HepG2 (cell line): ENCODE data around the gene PPP1R12B. TPM values are rescaled to one million over a fixed set of nuclear protein-coding genes. Genes with fewer than 3 reads are reported as not detected.

Source experiments
- ATAC-seq: fragments of 200-7000 bp; cut with Tn5 transposase; 3 replicates; pipeline ENCODE4 v1.9.1; 2020; ENCODE audit warnings: mild to moderate bottlenecking, moderate library complexity
- BruUV-seq: library from RNA; stranded (reverse); fragments of 400-500 nt; replicated peaks from 2 replicates; lab custom pipeline; 2021; lab: Mats Ljungman, UMichigan
- CTCF ChIA-PET: fragments of 300-600 bp; formaldehyde crosslinking; extraction: SDS; loops from one replicate; lab custom pipeline; 2021; ENCODE audit warnings: low total read pairs, inconsistent platforms, low intra/inter-chr PET ratio; lab: Yijun Ruan, JAX
- POLR2A ChIA-PET: fragments of 350-600 bp; sonication (Branson Sonifier 250); formaldehyde crosslinking; loops from one replicate; lab custom pipeline; 2020; ENCODE audit warnings: antibody characterized with exemption, inconsistent platforms; lab: Yijun Ruan, JAX
- DNase-seq: peaks from one replicate; pipeline ENCODE4 v3.0.0-alpha.2; 2015; ENCODE audit warnings: low spot score
- FAIRE-seq: peaks from 3 replicates; lab custom pipeline; 2011; peaks lifted over from hg19 to GRCh38; lab: Jason Lieb, UNC
- H2AFZ ChIP-seq: one replicate; pipeline ENCODE4 v1.6.1; 2011; ENCODE audit warnings: low read length, inconsistent platforms
- H3K27ac ChIP-seq: fragments of 300-600 bp; 3 replicates; pipeline ENCODE4 v1.8.0; 2011; ENCODE audit warnings: mixed run types, mild to moderate bottlenecking, mixed read lengths, low read length, inconsistent platforms; ENCODE audit not compliant: insufficient read depth; ENCODE audit errors: extremely low read length
- H3K27me3 ChIP-seq, 2 experiments: fragments of 200-600 bp in 1 of 2; 2 replicates in 1 of 2; 3 replicates in 1 of 2; pipeline versions ENCODE4 v1.6.0 to v1.8.0; 2011; ENCODE audit warnings: low read length in 2 of 2, mild to moderate bottlenecking in 2 of 2, moderate library complexity in 2 of 2, inconsistent platforms in 1 of 2; ENCODE audit not compliant: insufficient read depth in 2 of 2, control insufficient read depth in 1 of 2
- H3K36me3 ChIP-seq, 2 experiments: fragments of 200-600 bp in 1 of 2; replicated peaks in 1 of 2; 2 replicates in 1 of 2; 3 replicates in 1 of 2; pipeline versions ENCODE4 v1.5.1 to v1.8.0; 2011; ENCODE audit warnings: low read length in 2 of 2, inconsistent platforms in 1 of 2; ENCODE audit not compliant: insufficient read depth in 2 of 2, control insufficient read depth in 1 of 2
- H3K4me1 ChIP-seq: 2 replicates; pipeline ENCODE4 v1.5.1; 2012; ENCODE audit warnings: low read length, inconsistent platforms; ENCODE audit not compliant: insufficient read depth
- H3K4me2 ChIP-seq: 2 replicates; pipeline ENCODE4 v1.6.0; 2011; ENCODE audit warnings: low read depth, low read length, inconsistent platforms
- H3K4me3 ChIP-seq, 3 experiments: fragments of 200-600 bp in 1 of 3; sonication (generic), shearing (Covaris generic) in 1 of 3; replicated peaks in 1 of 3; 2 replicates each; pipeline ENCODE4 v1.5.1; 2011 to 2016; ENCODE audit warnings: low read length in 3 of 3, inconsistent platforms in 2 of 3, low read depth in 2 of 3, mild to moderate bottlenecking in 2 of 3, control low read depth in 1 of 3, mixed read lengths in 1 of 3; ENCODE audit not compliant: insufficient read depth in 1 of 3
- H3K79me2 ChIP-seq: one replicate; pipeline ENCODE4 v1.6.1; 2011; ENCODE audit warnings: low read length, inconsistent platforms; ENCODE audit not compliant: insufficient read depth
- H3K9ac ChIP-seq: 2 replicates; pipeline ENCODE4 v1.6.0; 2011; ENCODE audit warnings: mild to moderate bottlenecking, low read depth, low read length, inconsistent platforms; ENCODE audit not compliant: insufficient read depth
- H3K9me3 ChIP-seq: 2 replicates; pipeline ENCODE4 v1.5.1; 2012; ENCODE audit warnings: mild to moderate bottlenecking, low read length
- H4K20me1 ChIP-seq: 2 replicates; pipeline ENCODE4 v1.6.0; 2011; ENCODE audit warnings: inconsistent platforms, mild to moderate bottlenecking, low read length, moderate library complexity; ENCODE audit not compliant: insufficient read depth
- BATF2 ChIP-seq: sonication (generic); formaldehyde crosslinking; IDR thresholded peaks from 2 replicates; pipeline ENCODE4 v1.8.0; 2022; ENCODE audit warnings: mild to moderate bottlenecking, missing genetic modification reagents, moderate library complexity
- CHD4 ChIP-seq: fragments of 200-600 bp; sonication (generic); IDR thresholded peaks from 2 replicates; pipeline ENCODE4 v1.7.0; 2017; ENCODE audit warnings: mild to moderate bottlenecking, low read length, borderline replicate concordance
- FOXA1 ChIP-seq, 2 experiments: fragments of 450-650 bp in 1 of 2; sonication (generic) in 1 of 2; formaldehyde crosslinking in 1 of 2; IDR thresholded peaks; 2 replicates each; pipeline versions ENCODE4 v1.4.0 to v1.6.1; 2016 to 2020; ENCODE audit warnings: missing genetic modification reagents in 1 of 2
- FOXJ3 ChIP-seq: sonication (generic); formaldehyde crosslinking; IDR thresholded peaks from 2 replicates; pipeline ENCODE4 v1.4.0; 2020; ENCODE audit warnings: missing genetic modification reagents, mild to moderate bottlenecking, borderline replicate concordance
- GPN1 ChIP-seq: sonication (generic); formaldehyde crosslinking; IDR thresholded peaks from 2 replicates; pipeline ENCODE4 v1.5.1; 2020; ENCODE audit warnings: missing genetic modification reagents, borderline replicate concordance
- IKZF1 ChIP-seq: fragments of 450-650 bp; IDR thresholded peaks from 2 replicates; pipeline ENCODE4 v1.7.1; 2016
- MED1 ChIP-seq: sonication (generic); formaldehyde crosslinking; IDR thresholded peaks from 2 replicates; pipeline ENCODE4 v1.4.0; 2020; ENCODE audit warnings: missing genetic modification reagents
- NCOA1 ChIP-seq: sonication (generic); formaldehyde crosslinking; IDR thresholded peaks from 2 replicates; pipeline ENCODE4 v1.9.0; 2021; ENCODE audit warnings: missing genetic modification reagents
- NR2C2 ChIP-seq: sonication (generic); formaldehyde crosslinking; IDR thresholded peaks from 2 replicates; pipeline ENCODE4 v1.4.0; 2020; ENCODE audit warnings: missing genetic modification reagents, mild to moderate bottlenecking, moderate library complexity, borderline replicate concordance
- REL ChIP-seq: sonication (generic); formaldehyde crosslinking; conservative IDR thresholded peaks from 2 replicates; pipeline ENCODE4 v1.8.0; 2022; ENCODE audit warnings: mild to moderate bottlenecking, missing genetic modification reagents, moderate library complexity
- SIN3B ChIP-seq: fragments of 150-350 bp; IDR thresholded peaks from 2 replicates; pipeline ENCODE4 v1.6.1; 2014; ENCODE audit warnings: low read length
- SPEN ChIP-seq: sonication (generic); formaldehyde crosslinking; IDR thresholded peaks from 2 replicates; pipeline ENCODE4 v1.5.1; 2020; ENCODE audit warnings: low read depth, mild to moderate bottlenecking, missing genetic modification reagents
- SUZ12 ChIP-seq: fragments of 150-350 bp; IDR thresholded peaks from 2 replicates; pipeline ENCODE4 v1.6.1; 2014; ENCODE audit warnings: low read depth, low read length
- TBX3 ChIP-seq: fragments of 450-650 bp; IDR thresholded peaks from 2 replicates; pipeline ENCODE4 v1.6.1; 2017; ENCODE audit warnings: antibody characterized with exemption, mild to moderate bottlenecking, inconsistent platforms, borderline replicate concordance
- ZBTB38 ChIP-seq: sonication (generic); formaldehyde crosslinking; IDR thresholded peaks from 2 replicates; pipeline ENCODE4 v1.5.1; 2020; ENCODE audit warnings: mild to moderate bottlenecking, missing genetic modification reagents
- ZBTB42 ChIP-seq: sonication (generic); formaldehyde crosslinking; IDR thresholded peaks from 2 replicates; pipeline ENCODE4 v1.5.0; 2020; ENCODE audit warnings: mild to moderate bottlenecking, missing genetic modification reagents
- ZFAT ChIP-seq: sonication (generic); formaldehyde crosslinking; conservative IDR thresholded peaks from 2 replicates; pipeline ENCODE4 v1.8.1; 2023; ENCODE audit warnings: missing genetic modification reagents, inconsistent platforms
- ZFX ChIP-seq: sonication (generic); formaldehyde crosslinking; IDR thresholded peaks from 2 replicates; pipeline ENCODE4 v1.4.0; 2020; ENCODE audit warnings: mild to moderate bottlenecking, low read depth, missing genetic modification reagents, moderate library complexity
- ZNF44 ChIP-seq: sonication (generic); formaldehyde crosslinking; IDR thresholded peaks from 2 replicates; pipeline ENCODE4 v1.5.1; 2020; ENCODE audit warnings: mild to moderate bottlenecking, missing genetic modification reagents
- ZNF572 ChIP-seq: sonication (generic); formaldehyde crosslinking; IDR thresholded peaks from 2 replicates; pipeline ENCODE4 v1.5.1; 2020; ENCODE audit warnings: mild to moderate bottlenecking, missing genetic modification reagents
- ZNF639 ChIP-seq: conservative IDR thresholded peaks from 2 replicates; pipeline ENCODE4 v1.6.1; 2018; ENCODE audit warnings: missing genetic modification reagents
- ZNF724P ChIP-seq: sonication (generic); formaldehyde crosslinking; IDR thresholded peaks from 2 replicates; pipeline ENCODE4 v1.8.0; 2022; ENCODE audit warnings: missing genetic modification reagents, borderline replicate concordance
- ZSCAN31 ChIP-seq: sonication (generic); formaldehyde crosslinking; IDR thresholded peaks from 2 replicates; pipeline ENCODE4 v1.5.0; 2020; ENCODE audit warnings: low read depth, mild to moderate bottlenecking, missing genetic modification reagents
- WGBS: methylation state at CpG from one replicate; pipeline ENCODE4 v1.1.6; 2017; ENCODE audit warnings: low lambda C conversion rate; 5-methylcytosine and 5-hydroxymethylcytosine counted together
- in situ Hi-C: cut with HindIII; loops from 2 replicates; pipeline ENCODE4 v1.10.0; 2017; ENCODE audit warnings: low pct_unique_long_range_greater_than_20kb; ENCODE audit not compliant: extremely low pct_ligation_motif_present
- intact Hi-C: fragments of 100-400 bp; cut with micrococcal nuclease; formaldehyde crosslinking; loops from one replicate; pipeline ENCODE4 v1.10.0; 2022; ENCODE audit not compliant: unreplicated experiment
- polyA plus RNA-seq, 8 experiments: library from polyadenylated mRNA; depleted of rRNA in 3 of 8; stranded (reverse) in 7 of 8; unstranded in 1 of 8; fragments of >200 nt; fragmentation: Illumina TruSeq in 4 of 8; extraction: Trizol in 4 of 8; gene quantifications; 2 replicates each; pipeline versions ENCODE4 v1.2.1 to v1.2.3, GENCODE V29; 2011 to 2016; ENCODE audit warnings: low read depth in 4 of 8, missing spikeins in 1 of 8, mixed read lengths in 1 of 8; ENCODE audit not compliant: insufficient read depth in 1 of 8
- total RNA-seq, 5 experiments: library from RNA; depleted of rRNA; stranded (reverse); fragments of >200 nt; fragmentation: Illumina TruSeq; extraction: Trizol; gene quantifications; 2 replicates each; pipeline ENCODE4 v1.2.3, GENCODE V29; 2016; ENCODE audit warnings: low read depth in 1 of 5

PPP1R12B gene
- total and polyA plus RNA-seq, 2 of the 13 experiments (the other 11 are each of a cell fraction or from before 2014, with no cell fraction given): 12.0 to 13.6 TPM

- CTCF ChIA-PET: no interaction called here
Measured at GRCh38 chr1:202365092-202365815, 16.8 kb downstream of the PPP1R12B start.

GRCh38 chr1:202367271-202367670 is 18.8 kb downstream of the PPP1R12B start:
- POLR2A ChIA-PET: no interaction called here
- no peak for TF ChIP-seq SIN3B
- TF ChIP-seq FOXA1 (IDR thresholded peaks at IDR 0.05): no peak
- no peak for TF ChIP-seq FOXA1 (CRISPR knock-in tag; IDR thresholded peaks at IDR 0.05)
- TF ChIP-seq NR2C2: no peak
- TF ChIP-seq ZFX (CRISPR knock-in tag): no peak
- TF ChIP-seq BATF2 (CRISPR knock-in tag): no peak
- no peak for TF ChIP-seq FOXJ3 (CRISPR knock-in tag)
- TF ChIP-seq NCOA1 (CRISPR knock-in tag): no peak
- no peak for TF ChIP-seq ZNF639 (CRISPR knock-in tag)
- no peak for TF ChIP-seq TBX3
- TF ChIP-seq MED1 (CRISPR knock-in tag): no peak
- TF ChIP-seq REL: no peak
- no peak for TF ChIP-seq ZBTB42 (CRISPR knock-in tag)
- TF ChIP-seq ZSCAN31: no peak
- TF ChIP-seq, all 625 proteins: peak for 0
- H3K4me2 ChIP-seq: no peak overlapping the region
- DNase-seq: no peak
- no peak overlapping the region for H3K27ac ChIP-seq
- no peak for ATAC-seq
- no peaks in the 10 kb centered on the region for H3K9me3 ChIP-seq
- no peaks in the 10 kb centered on the region for H3K27me3 ChIP-seq
- BruUV-seq: no TSS peak
- peaks cover 11% of the 10 kb centered on the region for H3K79me2 ChIP-seq
- H2AFZ ChIP-seq: no peak overlapping the region
- H3K9ac ChIP-seq: no peak overlapping the region
- no peak overlapping the region for H3K4me3 ChIP-seq
- H4K20me1 ChIP-seq: no peaks in the 10 kb centered on the region
- in situ Hi-C loops: no loop called here
- 95% methylated on average over 1 of the region's 1 CpG for WGBS
- no peak for FAIRE-seq
- CTCF ChIA-PET: no interaction called here
- H3K36me3 ChIP-seq: no peaks in the 10 kb centered on the region; a peak in 1 of 5 replicates
- intact Hi-C loops: no loop called here
- H3K4me1 ChIP-seq: peaks cover 7% of the 10 kb centered on the region; the same call in 1 of the 2 replicates

More at GRCh38 chr1:202365092-202365815, 16.8 kb downstream of the PPP1R12B start:
- TF ChIP-seq ZNF44 (CRISPR knock-in tag) (no peak), SUZ12 (no peak), SPEN (CRISPR knock-in tag) (no peak), IKZF1 (no peak), ZNF724P (CRISPR knock-in tag) (no peak), ZBTB38 (CRISPR knock-in tag) (no peak), GPN1 (CRISPR knock-in tag) (no peak), ZFAT (CRISPR knock-in tag) (no peak), FOXA1 (IDR thresholded peaks at IDR 0.05) (no peak), FOXA1 (CRISPR knock-in tag; IDR thresholded peaks at IDR 0.05) (no peak), CHD4 (no peak), ZNF572 (CRISPR knock-in tag) (no peak)
- Histone ChIP-seq H3K9ac (no peak overlapping the region), H2AFZ (no peak overlapping the region), H4K20me1 (no peaks in the 10 kb centered on the region), H3K79me2 (peaks cover 21% of the 10 kb centered on the region), H3K9me3 (no peaks in the 10 kb centered on the region), H3K27ac (no peak overlapping the region), H3K4me3 (no peak overlapping the region), H3K36me3 (no peaks in the 10 kb centered on the region; a peak in 1 of 5 replicates), H3K4me1 (peaks cover 7% of the 10 kb centered on the region; the same call in 1 of the 2 replicates), H3K4me2 (no peak overlapping the region), H3K27me3 (no peaks in the 10 kb centered on the region)
- in situ Hi-C loops: no loop called here
- no peak for FAIRE-seq
- no TSS peak for BruUV-seq
- no peak for DNase-seq
- ATAC-seq: no peak
- WGBS: 98% methylated on average over 4 of the region's 4 CpGs
- intact Hi-C loops: no loop called here
- POLR2A ChIA-PET: no interaction called here
